Nucleus accumbens (tissue), 56 donors: ENCODE measurements around the gene CKAP4.
A peak's percentile ranks its signal among the peaks of the same experiment; 100 is the strongest.
"Not testable (repeated sequence)": the region's sequence is repeated elsewhere in the genome, so short reads cannot be mapped to it uniquely, and the experiment has no call there.

Experiments
- DNase-seq, 56 donors: peaks; one replicate each; lab custom pipeline; 2025; lab: John Stamatoyannopoulos, UW

The CKAP4 gene, protein sequence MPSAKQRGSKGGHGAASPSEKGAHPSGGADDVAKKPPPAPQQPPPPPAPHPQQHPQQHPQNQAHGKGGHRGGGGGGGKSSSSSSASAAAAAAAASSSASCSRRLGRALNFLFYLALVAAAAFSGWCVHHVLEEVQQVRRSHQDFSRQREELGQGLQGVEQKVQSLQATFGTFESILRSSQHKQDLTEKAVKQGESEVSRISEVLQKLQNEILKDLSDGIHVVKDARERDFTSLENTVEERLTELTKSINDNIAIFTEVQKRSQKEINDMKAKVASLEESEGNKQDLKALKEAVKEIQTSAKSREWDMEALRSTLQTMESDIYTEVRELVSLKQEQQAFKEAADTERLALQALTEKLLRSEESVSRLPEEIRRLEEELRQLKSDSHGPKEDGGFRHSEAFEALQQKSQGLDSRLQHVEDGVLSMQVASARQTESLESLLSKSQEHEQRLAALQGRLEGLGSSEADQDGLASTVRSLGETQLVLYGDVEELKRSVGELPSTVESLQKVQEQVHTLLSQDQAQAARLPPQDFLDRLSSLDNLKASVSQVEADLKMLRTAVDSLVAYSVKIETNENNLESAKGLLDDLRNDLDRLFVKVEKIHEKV

DNA sequence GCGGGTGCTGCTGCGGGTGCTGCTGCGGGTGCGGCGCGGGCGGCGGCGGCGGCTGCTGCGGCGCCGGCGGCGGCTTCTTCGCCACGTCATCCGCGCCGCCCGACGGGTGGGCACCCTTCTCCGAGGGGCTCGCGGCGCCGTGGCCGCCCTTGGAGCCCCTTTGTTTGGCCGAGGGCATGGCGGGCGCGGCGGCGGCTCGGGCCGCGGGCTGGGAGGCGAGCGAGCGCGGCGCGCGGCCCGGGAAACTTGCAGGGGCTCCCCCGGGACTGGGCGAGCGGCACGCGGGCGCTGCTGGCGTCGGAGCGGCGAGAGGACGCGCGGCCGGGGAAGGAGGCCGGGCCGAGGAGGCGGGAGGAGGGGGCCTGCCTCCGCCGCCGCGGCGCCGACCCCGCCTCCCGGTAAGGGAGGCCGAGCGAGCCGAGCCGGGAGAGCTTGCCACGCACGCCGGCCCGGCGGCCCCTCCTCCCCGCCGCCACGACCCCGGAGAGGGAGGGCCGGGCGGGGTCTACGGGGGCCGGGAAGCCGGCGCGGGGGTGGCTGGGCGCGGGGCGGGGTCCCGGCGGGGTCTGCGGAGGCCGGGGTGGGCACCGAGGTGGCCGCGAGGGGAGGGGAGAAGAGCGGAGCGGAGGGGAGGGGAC, at the start of gene CKAP4:
Gene CKAP4, minus strand, starts transcription at position 347 of the 638 bp plus-strand sequence. Its CDS starts 169 bp downstream, at position 178.
- peak in 36 of 56 donors; percentile 15 to 75 (median 36) for DNase-seq

DNA sequence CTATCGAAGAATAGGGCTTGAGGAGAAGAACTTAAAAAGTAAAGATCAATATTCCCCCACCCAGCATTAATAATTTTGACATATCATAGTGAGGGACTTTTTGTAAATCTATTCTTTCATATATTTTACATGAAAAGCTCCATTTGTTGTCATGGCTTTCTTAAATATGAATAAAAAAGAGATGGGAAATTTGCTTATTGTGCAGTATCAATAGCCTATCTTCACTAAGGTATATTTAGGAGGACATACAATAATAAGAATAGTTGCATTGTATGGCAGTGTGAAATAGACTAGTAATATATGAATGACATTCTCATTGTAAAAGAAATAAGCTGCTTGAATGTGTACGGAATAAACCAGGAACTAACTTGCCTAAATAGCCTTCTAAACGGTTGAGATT, 49.3 kb upstream of the CKAP4 start:
- DNase-seq, result no peak

DNA sequence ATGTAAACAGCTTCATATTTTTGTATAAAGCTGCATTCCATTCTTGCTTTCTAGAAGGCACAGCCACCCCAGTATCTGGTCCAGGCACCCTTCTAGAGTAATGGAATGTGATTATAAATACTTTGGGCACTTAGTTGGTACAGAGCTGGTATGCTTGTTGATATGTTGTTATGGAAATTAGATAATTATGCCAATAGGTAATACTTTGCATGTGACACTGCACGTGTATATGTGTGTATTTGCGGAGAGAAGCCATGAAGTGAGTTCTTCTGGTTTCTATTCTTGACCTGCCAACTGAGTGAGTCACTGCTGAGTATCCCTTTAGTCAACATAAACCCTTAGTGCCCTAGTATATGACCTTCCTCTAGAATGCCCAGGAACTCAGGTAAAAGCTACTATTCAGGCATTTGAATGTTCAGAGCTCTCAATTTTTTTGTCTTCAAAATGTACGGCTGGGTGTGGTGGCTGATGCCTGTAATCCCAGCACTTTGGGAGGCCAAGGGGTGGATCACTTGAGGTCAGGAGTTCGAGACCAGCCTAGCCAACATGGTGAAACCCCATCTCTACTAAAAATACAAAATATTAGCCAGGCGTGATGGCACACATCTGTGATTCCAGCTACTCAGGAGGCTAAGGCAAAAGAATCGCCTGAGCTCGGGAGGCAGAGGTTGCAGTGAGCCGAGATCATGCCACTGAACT, 48.5 kb upstream of the CKAP4 start:
- DNase-seq, result no peak

DNA sequence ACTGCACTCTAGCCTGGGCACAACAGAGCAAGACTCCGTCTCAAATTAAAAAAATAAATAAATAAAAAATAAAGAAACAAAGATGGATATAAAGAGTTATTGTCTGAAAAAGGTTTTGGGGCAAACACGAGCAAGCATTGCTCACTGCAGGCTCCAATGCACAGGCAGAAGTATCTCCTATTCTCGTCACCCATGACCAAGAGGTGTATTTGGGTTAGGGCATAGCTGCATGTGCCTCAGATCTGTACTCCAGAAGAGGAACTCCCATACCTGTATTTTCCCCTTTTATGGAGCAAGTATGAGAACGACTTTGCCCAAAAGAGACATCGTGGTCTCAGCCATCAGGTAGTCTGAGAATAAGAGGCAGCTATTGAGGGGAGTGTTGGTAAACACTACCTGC, 44.5 kb upstream of the CKAP4 start:
- no peak for DNase-seq

DNA sequence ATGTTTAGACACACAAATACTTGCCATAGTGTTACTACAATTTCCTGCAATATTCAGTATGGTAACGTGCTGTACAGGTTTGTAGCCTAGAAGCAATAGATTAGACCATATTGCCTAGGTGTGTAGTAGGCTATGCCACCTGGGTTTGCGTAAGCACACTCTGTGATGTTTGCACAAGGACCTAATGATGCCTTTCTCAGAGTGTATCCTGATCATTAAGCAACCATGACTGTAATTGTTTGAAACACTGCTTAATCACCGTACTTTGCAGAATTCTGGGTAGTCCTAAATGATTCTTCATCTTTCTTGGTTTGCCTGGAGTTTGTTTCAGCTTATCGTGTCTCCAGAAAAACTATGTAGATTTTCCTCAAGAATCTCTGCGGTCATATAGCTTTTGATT, 43.5 kb upstream of the CKAP4 start:
- DNase-seq, result no peak

DNA sequence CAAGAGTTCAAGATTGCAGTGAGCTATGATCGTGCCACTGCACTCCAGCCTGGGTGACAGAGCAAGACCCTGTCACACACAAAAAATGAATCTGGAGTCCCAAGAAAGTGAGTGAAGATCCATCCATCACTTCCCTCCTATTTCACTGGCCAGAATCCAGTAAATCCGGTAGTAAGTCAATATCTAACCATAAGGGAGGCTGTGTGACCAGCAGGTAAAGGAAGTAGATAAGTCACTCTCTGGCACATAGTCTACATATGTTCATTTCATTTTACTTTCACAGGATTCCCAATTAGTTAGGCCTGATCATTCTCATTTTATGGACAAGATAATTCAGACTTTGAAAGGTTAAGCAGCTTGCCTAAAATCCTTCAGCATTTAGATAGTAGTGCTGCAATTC, 42.8 kb upstream of the CKAP4 start:
- DNase-seq, result no peak

DNA sequence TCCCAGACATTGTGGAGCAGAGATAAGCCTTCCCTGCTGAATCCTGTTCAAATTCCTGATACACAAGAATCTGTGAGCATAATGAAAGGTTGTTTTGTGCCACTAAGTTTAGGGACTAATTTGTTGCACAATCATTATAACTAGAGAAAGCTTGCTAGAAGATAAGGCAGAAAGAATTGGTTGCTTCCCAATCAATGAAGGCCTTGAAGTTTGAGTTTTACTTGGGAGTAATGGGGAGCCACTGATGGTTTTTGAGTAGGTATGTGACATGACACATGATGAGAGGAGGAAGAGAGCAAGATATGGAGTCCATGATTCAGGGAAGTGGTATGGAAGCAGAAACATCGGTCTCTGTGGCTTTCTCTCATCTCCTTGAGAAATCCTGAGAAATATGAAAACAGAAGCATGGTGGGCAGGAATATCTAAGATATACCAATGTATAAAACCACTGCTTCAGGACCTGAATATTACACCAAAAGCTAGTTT, 41.4 kb upstream of the CKAP4 start:
- DNase-seq, result no peak

DNA sequence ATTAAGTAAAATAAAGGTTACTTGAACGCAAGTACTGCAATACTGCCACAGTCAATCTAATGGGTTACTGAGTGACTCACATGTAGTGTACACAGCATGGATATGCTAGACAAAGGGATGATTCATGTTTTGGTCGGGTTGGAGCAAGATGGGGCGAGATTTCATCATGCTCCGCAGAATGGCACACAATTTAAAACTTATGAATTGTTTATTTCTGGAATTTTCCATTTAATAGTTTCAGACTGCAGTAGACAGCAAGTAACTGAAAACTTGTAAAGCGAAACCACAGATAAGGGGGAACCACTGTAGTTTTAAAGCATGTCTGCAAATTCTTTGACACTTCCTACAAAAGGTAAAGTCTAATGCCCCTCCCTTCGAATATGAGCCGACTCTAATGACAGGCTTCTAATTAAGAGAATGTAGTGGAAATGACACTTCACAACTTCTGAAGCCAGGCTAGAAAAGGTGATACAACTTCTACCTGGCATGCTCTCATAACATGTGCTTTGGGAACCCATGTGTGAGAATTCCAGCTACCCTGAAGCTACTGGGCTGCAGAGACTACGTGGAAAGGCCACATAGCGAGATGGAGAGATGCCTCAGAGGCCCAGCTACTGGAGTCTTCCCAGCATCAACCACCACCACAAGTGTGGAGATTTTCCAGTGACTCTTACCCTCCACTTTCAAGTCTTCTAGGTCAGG, 40.8 kb upstream of the CKAP4 start:
- DNase-seq, result peak in 1 of 56 donors; percentile 34

DNA sequence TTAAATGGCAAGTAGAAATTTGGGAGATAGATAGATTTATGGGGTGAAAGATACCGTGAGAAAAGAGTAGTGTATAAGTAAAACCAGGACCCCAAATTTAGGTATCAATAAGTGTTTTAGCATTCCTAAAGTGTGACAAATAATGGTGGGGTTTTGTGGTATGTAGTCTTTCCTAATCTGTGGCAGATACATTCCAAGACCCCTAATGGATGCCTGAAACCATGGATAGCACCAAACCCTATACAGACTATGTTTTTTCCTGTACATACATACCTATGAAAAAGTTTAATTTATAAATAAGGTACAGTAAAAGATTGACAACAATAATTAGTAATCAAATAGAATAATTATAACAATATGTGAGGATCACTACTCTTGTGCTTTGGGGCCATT, 40.3 kb upstream of the CKAP4 start:
- no peak for DNase-seq

DNA sequence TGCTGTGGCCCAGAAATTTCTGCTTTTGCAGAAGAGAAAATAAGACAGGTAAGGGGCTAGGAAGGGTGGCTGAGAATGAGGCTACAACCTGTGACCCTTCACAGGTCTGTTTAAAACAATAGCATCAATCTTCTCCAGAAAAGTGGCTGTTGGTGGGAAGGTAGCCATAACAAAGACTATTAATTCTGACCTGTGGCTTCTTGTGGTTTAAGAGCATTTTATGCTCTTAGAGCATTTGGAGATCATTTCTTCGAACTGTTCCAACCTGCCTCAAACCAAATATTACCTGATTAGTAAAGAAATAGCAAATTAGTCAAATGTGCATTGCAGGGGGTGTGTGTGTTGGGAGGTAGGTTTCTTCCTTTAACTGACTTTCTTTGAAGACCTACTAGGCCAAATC, 39.5 kb upstream of the CKAP4 start:
- DNase-seq, result no peak

DNA sequence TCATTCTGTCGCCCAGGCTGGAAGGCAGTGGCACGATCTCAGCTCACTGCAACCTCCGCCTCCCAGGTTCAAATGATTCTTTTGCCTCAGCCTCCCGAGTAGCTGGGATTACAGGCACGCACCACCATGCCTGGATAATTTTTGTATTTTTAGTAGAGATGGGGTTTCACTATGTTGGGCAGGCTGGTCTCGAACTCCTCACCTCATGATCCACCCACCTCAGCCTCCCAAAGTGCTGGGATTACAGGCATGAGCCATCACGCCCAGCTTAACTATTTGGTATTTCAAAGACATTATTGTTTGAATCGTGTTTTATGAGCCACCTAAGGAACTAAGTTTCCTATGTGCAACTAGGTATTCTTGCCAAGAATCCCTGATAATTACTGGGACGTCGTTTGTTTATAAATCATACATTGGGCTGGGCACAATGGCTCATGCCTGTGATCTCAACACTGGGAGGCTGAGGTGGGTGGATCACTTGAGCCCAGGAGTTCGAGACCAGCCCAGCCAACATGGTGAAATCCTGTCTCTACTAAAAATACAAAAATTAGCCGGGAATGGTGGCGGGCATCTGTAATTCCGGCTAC, 38.8 kb upstream of the CKAP4 start:
- not testable (repeated sequence) for DNase-seq

DNA sequence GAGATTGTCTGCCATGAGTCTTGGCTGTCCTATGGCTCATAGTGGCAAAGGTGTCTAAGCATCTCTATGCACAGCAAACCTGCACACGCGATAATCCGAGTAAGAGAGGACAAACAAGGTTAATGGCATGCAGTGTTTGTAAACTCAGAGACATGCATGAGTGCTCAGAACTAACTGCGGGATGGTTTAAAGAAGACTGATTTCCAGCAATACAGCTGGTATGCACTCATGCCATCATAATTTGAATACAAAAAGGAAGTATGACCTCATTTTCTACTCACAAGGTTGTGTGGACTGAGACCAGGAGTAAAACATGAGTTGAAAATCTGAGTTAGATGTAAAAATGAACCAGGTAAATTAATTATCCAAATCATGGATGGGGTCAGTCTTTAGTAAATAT, 38.2 kb upstream of the CKAP4 start:
- DNase-seq, result no peak

DNA sequence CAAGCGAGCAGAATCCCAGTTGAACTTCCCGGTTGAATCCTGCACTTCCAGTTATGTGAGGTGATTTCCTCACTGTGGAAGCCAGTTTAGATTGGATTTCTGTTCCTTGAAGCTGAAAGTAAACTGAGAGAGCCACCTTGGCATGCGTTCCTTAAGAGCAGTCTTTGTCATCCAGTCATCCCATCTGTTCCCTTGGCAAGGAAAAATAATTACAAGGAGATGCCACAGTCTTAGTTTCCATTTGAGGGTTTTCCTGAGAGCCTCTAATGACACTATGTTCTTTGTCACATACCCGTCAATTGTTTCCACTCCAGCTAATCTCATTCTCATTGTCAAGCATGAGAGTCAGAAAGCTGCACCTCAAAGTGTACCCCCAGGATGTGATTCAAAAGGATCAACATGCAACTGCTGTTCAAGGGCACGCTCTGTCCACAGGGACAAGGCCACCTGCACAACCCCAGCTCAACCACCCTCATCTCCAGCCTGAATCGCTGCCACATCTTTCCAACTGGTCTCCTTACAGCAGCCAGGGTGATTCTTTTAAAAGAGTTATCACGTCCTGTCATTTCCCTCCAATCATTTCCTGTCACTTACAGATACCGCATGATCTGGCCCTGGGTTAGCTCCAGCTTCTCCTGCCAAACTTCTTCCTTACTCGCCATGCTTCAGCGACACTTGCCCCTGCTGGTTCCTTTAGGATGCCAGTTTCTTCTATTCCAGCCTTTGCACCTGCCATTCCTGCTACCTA, 36.7 kb upstream of the CKAP4 start:
- DNase-seq, result no peak

DNA sequence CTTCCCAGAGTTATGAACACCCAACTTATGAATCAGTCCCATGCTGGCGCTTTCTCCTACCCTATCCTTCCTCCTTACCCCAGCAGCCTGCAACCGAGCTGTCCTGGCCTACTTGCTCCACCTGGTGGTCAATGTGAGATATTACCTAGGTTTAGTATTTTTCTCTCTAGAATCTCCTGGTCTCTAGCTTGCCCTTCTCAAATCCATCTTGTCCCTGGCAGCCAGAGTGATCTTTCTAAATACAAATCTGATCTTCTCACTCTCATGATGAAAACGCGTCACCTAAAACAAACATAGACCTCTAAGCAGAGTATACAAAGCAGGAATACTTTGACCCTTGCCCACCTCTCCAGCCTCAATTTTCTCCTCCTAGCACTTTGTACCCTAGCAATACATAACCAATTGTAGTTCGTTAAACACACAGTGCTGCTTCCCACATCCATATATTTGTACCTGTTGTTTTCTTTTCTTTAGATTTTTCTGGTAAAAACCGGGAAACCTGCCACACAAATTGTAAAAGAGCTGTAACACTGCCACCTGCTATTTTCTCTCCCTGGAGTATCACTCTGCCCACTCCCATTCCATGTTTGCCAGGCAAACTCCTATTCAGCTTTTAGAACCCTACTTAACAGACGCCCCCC, 34.8 kb upstream of the CKAP4 start:
- peak in 1 of 56 donors; percentile 2 for DNase-seq

DNA sequence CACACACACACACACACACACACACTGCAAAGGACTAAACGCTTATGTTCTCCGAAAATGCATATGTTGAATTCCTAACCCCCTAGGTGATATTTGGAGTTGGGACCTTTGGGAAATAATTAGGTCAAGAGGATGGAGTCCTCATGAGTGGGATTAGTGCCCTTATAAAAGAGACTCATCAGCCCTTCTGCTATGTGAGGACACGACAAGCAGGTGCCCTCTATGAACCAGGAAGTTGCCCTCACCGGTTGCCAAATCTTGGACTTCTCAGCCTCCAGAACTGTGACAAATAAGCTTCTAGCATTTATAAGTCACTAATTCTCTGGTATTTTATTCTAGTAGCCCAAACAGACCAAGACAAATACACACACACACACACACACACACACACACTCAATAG, 34.0 kb upstream of the CKAP4 start:
- DNase-seq, result no peak

DNA sequence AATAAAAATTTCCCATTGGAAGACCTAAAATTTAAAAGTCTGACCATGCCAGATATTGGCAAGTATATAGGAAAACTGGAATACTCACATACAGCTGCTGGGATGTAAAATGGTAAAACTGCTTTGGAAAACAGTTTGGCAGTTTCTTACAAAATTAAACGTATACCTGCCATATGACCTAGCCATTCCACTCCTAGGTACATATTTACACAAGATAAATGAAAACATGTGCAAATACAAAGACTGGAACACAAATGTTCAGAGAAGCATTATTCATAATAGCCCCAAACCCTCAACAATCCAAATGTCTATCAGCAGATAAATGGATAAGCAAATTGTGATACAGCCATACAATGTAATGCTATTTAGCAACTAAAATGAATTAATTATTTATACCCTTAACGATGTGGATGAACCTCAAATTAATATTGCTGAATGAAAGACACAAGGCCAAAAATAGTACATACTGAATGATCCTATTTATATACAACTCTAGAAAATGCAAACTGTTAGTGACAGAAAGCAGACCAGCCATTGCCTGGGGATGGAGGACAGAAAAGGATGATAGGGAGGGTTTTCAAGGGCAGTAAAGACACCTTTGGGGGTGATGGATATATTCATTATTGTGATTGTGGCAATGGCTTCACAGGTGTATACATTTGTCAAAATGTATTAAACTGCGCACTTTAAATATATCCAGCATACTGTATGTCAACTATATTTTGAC, 33.4 kb upstream of the CKAP4 start:
- no peak for DNase-seq

DNA sequence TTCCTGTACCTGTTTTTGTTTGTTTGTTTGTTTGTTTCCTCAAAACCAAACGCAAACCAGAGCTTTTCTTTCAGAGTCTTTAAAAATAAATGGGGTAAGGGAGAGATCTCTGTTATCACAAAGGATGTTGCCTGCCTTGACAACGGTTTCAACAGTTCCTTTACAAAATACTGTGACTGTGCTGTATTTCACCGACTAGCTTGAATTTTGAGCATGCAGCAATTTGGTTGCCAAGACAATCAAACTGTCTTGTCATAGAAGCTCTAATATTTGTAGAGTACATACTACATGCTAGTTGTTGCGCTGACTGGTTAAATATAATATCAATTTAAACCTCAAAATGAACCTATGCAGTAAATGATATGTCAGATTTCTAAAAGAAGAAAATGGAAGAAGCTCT, 32.3 kb upstream of the CKAP4 start:
- peak in 3 of 56 donors; percentile 3 to 19 (median 4) for DNase-seq
